Liver (tissue), 9 donors: ENCODE data around the gene COMTD1. TPM values are rescaled to one million over a fixed set of nuclear protein-coding genes. Genes with fewer than 3 reads are reported as not detected.

ENCODE experiments used
- DNase-seq: peaks from one replicate; pipeline ENCODE4 v3.0.0-alpha.2; 2017; ENCODE audit warnings: low spot score
- H3K27ac ChIP-seq, 2 donors: one replicate each; pipeline ENCODE4 v1.7.0; 2013; ENCODE audit warnings: inconsistent platforms in 2 of 2, low read length in 2 of 2, control low read depth in 1 of 2, low read depth in 1 of 2, mild to moderate bottlenecking in 1 of 2
- H3K27me3 ChIP-seq, 4 donors: one replicate each; pipeline versions ENCODE4 v1.6.1 to v1.7.0; 2013; ENCODE audit warnings: low read length in 3 of 4, inconsistent platforms in 1 of 4, mild to moderate bottlenecking in 1 of 4, moderate library complexity in 1 of 4; ENCODE audit not compliant: control insufficient read depth in 4 of 4, insufficient read depth in 4 of 4
- H3K36me3 ChIP-seq, 4 donors: one replicate each; pipeline versions ENCODE4 v1.6.1 to v1.7.0; 2013; ENCODE audit warnings: low read length in 3 of 4, mild to moderate bottlenecking in 3 of 4, low read depth in 1 of 4, moderate library complexity in 1 of 4; ENCODE audit not compliant: control insufficient read depth in 4 of 4, insufficient read depth in 3 of 4
- H3K4me1 ChIP-seq, 4 donors: one replicate each; pipeline versions ENCODE4 v1.6.1 to v1.7.0; 2013; ENCODE audit warnings: low read length in 3 of 4, mild to moderate bottlenecking in 3 of 4, moderate library complexity in 1 of 4; ENCODE audit not compliant: control insufficient read depth in 4 of 4, insufficient read depth in 4 of 4
- H3K4me3 ChIP-seq, 3 donors: one replicate each; pipeline versions ENCODE4 v1.6.1 to v1.7.0; 2013; ENCODE audit warnings: low read length in 3 of 3, control low read depth in 1 of 3, low read depth in 1 of 3, mild to moderate bottlenecking in 1 of 3
- H3K9ac ChIP-seq, 2 donors: one replicate each; pipeline ENCODE4 v1.7.0; 2013; ENCODE audit warnings: low read length in 2 of 2, mild to moderate bottlenecking in 2 of 2, moderate library complexity in 2 of 2, control low read depth in 1 of 2, low read depth in 1 of 2
- H3K9me3 ChIP-seq, 4 donors: one replicate each; pipeline versions ENCODE4 v1.6.1 to v1.7.0; 2013; ENCODE audit warnings: low read length in 3 of 4; ENCODE audit not compliant: control insufficient read depth in 4 of 4
- ATF3 ChIP-seq: IDR thresholded peaks from 2 replicates; pipeline ENCODE4 v1.6.1; 2016; ENCODE audit warnings: antibody characterized with exemption
- CTCF ChIP-seq: fragments of 150-350 bp; IDR thresholded peaks from 2 replicates; pipeline ENCODE4 v1.5.1; 2017; ENCODE audit warnings: improper control_type of control experiment, low read depth, low read length; ENCODE audit not compliant: missing input control
- EGR1 ChIP-seq, 2 donors: IDR thresholded peaks; 2 replicates each; pipeline ENCODE4 v1.6.1; 2016 to 2018; ENCODE audit warnings: antibody characterized with exemption in 2 of 2, low read depth in 2 of 2
- FOXA1 ChIP-seq: IDR thresholded peaks from 2 replicates; pipeline ENCODE4 v1.6.1; 2016; ENCODE audit warnings: antibody characterized with exemption
- FOXA2 ChIP-seq: IDR thresholded peaks from 2 replicates; pipeline ENCODE4 v1.6.1; 2016; ENCODE audit warnings: antibody characterized with exemption
- GABPA ChIP-seq, 2 donors: IDR thresholded peaks in 1 of 2; conservative IDR thresholded peaks in 1 of 2; 2 replicates each; pipeline ENCODE4 v1.6.1; 2016; ENCODE audit warnings: antibody characterized with exemption in 2 of 2, mild to moderate bottlenecking in 1 of 2, moderate library complexity in 1 of 2
- HNF4A ChIP-seq, 2 donors: conservative IDR thresholded peaks; 2 replicates each; pipeline ENCODE4 v1.6.1; 2016; ENCODE audit warnings: antibody characterized with exemption in 2 of 2, mild to moderate bottlenecking in 2 of 2
- HNF4G ChIP-seq: IDR thresholded peaks from 2 replicates; pipeline ENCODE4 v1.6.1; 2016; ENCODE audit warnings: antibody characterized with exemption
- JUND ChIP-seq, 2 donors: IDR thresholded peaks; 2 replicates each; pipeline ENCODE4 v1.6.1; 2016; ENCODE audit warnings: antibody characterized with exemption in 2 of 2
- MAX ChIP-seq: IDR thresholded peaks from 2 replicates; pipeline ENCODE4 v1.6.1; 2016; ENCODE audit warnings: antibody characterized with exemption
- NR2F2 ChIP-seq: IDR thresholded peaks from 2 replicates; pipeline ENCODE4 v1.6.1; 2016; ENCODE audit warnings: antibody characterized with exemption
- RAD21 ChIP-seq, 2 donors: IDR thresholded peaks; 2 replicates each; pipeline ENCODE4 v1.6.1; 2016; ENCODE audit warnings: antibody characterized with exemption in 2 of 2, mild to moderate bottlenecking in 2 of 2
- REST ChIP-seq: IDR thresholded peaks from 2 replicates; pipeline ENCODE4 v1.6.1; 2016; ENCODE audit warnings: antibody characterized with exemption, mild to moderate bottlenecking
- RXRA ChIP-seq, 2 donors: IDR thresholded peaks; 2 replicates each; pipeline ENCODE4 v1.6.1; 2017 to 2018; ENCODE audit warnings: antibody characterized with exemption in 2 of 2, mild to moderate bottlenecking in 1 of 2
- SP1 ChIP-seq: IDR thresholded peaks from 2 replicates; pipeline ENCODE4 v1.6.1; 2018; ENCODE audit warnings: antibody characterized with exemption, mild to moderate bottlenecking
- TAF1 ChIP-seq: conservative IDR thresholded peaks from 2 replicates; pipeline ENCODE4 v1.6.1; 2016; ENCODE audit warnings: antibody characterized with exemption, mild to moderate bottlenecking
- YY1 ChIP-seq: IDR thresholded peaks from 2 replicates; pipeline ENCODE4 v1.6.1; 2016; ENCODE audit warnings: antibody characterized with exemption, mild to moderate bottlenecking
- ZBTB33 ChIP-seq: IDR thresholded peaks from 2 replicates; pipeline ENCODE4 v1.6.1; 2016; ENCODE audit warnings: antibody characterized with exemption
- whole genome bisulfite sequencing: extraction: QIAGEN DNeasy Blood & Tissue Kit; methylation state at CpG from one replicate; pipeline ENCODE4 v1.1.7; 2013; 5-methylcytosine and 5-hydroxymethylcytosine counted together
- polyA plus RNA-seq, 2 donors: library from polyadenylated mRNA; stranded (reverse) in 1 of 2; unstranded in 1 of 2; fragments of 200-250 nt in 1 of 2; fragments of >200 nt in 1 of 2; fragmentation: Nextera tagmentation in 1 of 2; extraction: Ambion mirVana in 1 of 2; gene quantifications; one replicate each; pipeline versions ENCODE4 v1.2.1 to v1.2.3, GENCODE V29; 2013 to 2015
- total RNA-seq, 2 donors: library from RNA; depleted of rRNA; stranded (reverse); fragments of >200 nt; gene quantifications; one replicate each; pipeline ENCODE4 v1.2.3, GENCODE V29; 2014
- donor health status: healthy.
- donor health status: healthy.
- donor health status: healthy.
- donor health status: healthy.
- donor health status: healthy.

Gene COMTD1
- total and polyA plus RNA-seq, 4 donors, result 6.5 to 44.2 (median 26.5) TPM

- peak overlapping the region; percentile 96 to 97 for H3K27ac ChIP-seq
- no peaks in the 10 kb centered on the region for H3K9me3 ChIP-seq
- H3K4me3 ChIP-seq, result peak overlapping the region; percentile 88 to 93 (median 89)
- TF ChIP-seq CTCF (no peak), GABPA (IDR thresholded peaks at IDR 0.05 in 1 of 2, conservative IDR thresholded peaks at IDR 0.05 in 1 of 2) (no peak), RAD21 (IDR thresholded peaks at IDR 0.05) (peak in 1 of 2 donors; percentile 35), YY1 (peak; percentile 29), TAF1 (peak; percentile 77), ATF3 (no peak), SP1 (peak; percentile 30), MAX (peak; percentile 40), HNF4A (conservative IDR thresholded peaks at IDR 0.05) (no peak), JUND (IDR thresholded peaks at IDR 0.05) (no peak), HNF4G (no peak), NR2F2 (peak; percentile 45), ZBTB33 (no peak), REST (no peak), RXRA (IDR thresholded peaks at IDR 0.05) (no peak), FOXA2 (no peak), FOXA1 (no peak), EGR1 (IDR thresholded peaks at IDR 0.05; ENCODE audit: low read depth in 2 of 2) (no peak)
- H3K4me1 ChIP-seq, result peaks cover 2 to 21% (median 15%) of the 10 kb centered on the region in 4 donors
- H3K9ac ChIP-seq, result peak overlapping the region; percentile 85 to 91
- H3K36me3 ChIP-seq, result peaks cover 4 to 11% (median 10%) of the 10 kb centered on the region in 4 donors
- H3K27me3 ChIP-seq, result no peaks in the 10 kb centered on the region
- peak; percentile 72 for DNase-seq
- 1% methylated on average over 19 of the region's 19 CpGs for WGBS
Measured at GRCh38 chr10:75209921-75210281, 25.9 kb downstream of the COMTD1 start.
